ENCODE results near the gene RFC4.

Gene RFC4, protein sequence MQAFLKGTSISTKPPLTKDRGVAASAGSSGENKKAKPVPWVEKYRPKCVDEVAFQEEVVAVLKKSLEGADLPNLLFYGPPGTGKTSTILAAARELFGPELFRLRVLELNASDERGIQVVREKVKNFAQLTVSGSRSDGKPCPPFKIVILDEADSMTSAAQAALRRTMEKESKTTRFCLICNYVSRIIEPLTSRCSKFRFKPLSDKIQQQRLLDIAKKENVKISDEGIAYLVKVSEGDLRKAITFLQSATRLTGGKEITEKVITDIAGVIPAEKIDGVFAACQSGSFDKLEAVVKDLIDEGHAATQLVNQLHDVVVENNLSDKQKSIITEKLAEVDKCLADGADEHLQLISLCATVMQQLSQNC

GRCh38 chr3:186806089-186807055, at the start of gene RFC4:
Gene RFC4, minus strand, starts transcription at chr3:186806482. Its CDS starts 1,769 bp downstream, at chr3:186804713.
- Histone ChIP-seq H3K4me3 (ENCODE audit: low read length) (peak within 1 kb of the TSS; percentile 78), H3K27me3 (replicated peaks; ENCODE audit: insufficient read depth, low read length) (no peaks in the 10 kb centered on the region), H3K9me2 (replicated peaks; ENCODE audit: insufficient read depth, low read length) (no peaks in the 10 kb centered on the region), H3K27ac (ENCODE audit: low read length) (peak within 1 kb of the TSS; percentile 66), H3K4me2 (ENCODE audit: low read depth, low read length) (peak within 1 kb of the TSS; percentile 94), H2AFZ (ENCODE audit: low read length) (peak within 1 kb of the TSS; percentile 89), H3K4me1 (ENCODE audit: low read length) (peaks cover 16% of the 10 kb centered on the region), H3K9me3 (replicated peaks; ENCODE audit: insufficient read depth, low read length) (no peaks in the 10 kb centered on the region), H3F3A (ENCODE audit: insufficient read depth, low read length) (0 out of 2 replicates have a peak, but pooled peaks cover 7% of the 10 kb centered on the region), H3K9ac (ENCODE audit: low read length) (peak within 1 kb of the TSS; percentile 82), H4K20me1 (ENCODE audit: insufficient read depth, low read length) (no peaks in the 10 kb centered on the region), H3K36me3 (replicated peaks; ENCODE audit: insufficient read depth, low read length) (peaks cover 10% of the 10 kb centered on the region; the same call in 1 of the 2 replicates), H3K79me2 (ENCODE audit: low read length) (peaks cover 42% of the 10 kb centered on the region)
- DNase-seq: peak; percentile 96
- TF ChIP-seq EZH2phosphoT487 (IDR thresholded peaks at IDR 0.05; ENCODE audit: low read length) (no peak), EZH2 (optimal IDR thresholded peaks at IDR 0.05; ENCODE audit: low read depth, low read length) (no peak)
- TF ChIP-seq, protein P1, sequence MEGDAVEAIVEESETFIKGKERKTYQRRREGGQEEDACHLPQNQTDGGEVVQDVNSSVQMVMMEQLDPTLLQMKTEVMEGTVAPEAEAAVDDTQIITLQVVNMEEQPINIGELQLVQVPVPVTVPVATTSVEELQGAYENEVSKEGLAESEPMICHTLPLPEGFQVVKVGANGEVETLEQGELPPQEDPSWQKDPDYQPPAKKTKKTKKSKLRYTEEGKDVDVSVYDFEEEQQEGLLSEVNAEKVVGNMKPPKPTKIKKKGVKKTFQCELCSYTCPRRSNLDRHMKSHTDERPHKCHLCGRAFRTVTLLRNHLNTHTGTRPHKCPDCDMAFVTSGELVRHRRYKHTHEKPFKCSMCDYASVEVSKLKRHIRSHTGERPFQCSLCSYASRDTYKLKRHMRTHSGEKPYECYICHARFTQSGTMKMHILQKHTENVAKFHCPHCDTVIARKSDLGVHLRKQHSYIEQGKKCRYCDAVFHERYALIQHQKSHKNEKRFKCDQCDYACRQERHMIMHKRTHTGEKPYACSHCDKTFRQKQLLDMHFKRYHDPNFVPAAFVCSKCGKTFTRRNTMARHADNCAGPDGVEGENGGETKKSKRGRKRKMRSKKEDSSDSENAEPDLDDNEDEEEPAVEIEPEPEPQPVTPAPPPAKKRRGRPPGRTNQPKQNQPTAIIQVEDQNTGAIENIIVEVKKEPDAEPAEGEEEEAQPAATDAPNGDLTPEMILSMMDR (IDR thresholded peaks at IDR 0.05; ENCODE audit: low read length): no peak

- no peaks in the 10 kb centered on the region for H3K36me3 ChIP-seq (replicated peaks; ENCODE audit: insufficient read depth, low read length)
- H2AFZ ChIP-seq (ENCODE audit: low read length): no peak overlapping the region
- no peaks in the 10 kb centered on the region for H3K27me3 ChIP-seq (replicated peaks; ENCODE audit: insufficient read depth, low read length)
- H3K4me3 ChIP-seq (ENCODE audit: low read length): no peak overlapping the region
- TF ChIP-seq, protein P1 (IDR thresholded peaks at IDR 0.05; ENCODE audit: low read length): no peak
- TF ChIP-seq EZH2 (optimal IDR thresholded peaks at IDR 0.05; ENCODE audit: low read depth, low read length): no peak
- TF ChIP-seq EZH2phosphoT487 (IDR thresholded peaks at IDR 0.05; ENCODE audit: low read length): no peak
- H3K9ac ChIP-seq (ENCODE audit: low read length): no peak overlapping the region
- no peaks in the 10 kb centered on the region for H4K20me1 ChIP-seq (ENCODE audit: insufficient read depth, low read length)
- no peaks in the 10 kb centered on the region for H3K4me1 ChIP-seq (ENCODE audit: low read length)
- no peak overlapping the region for H3K4me2 ChIP-seq (ENCODE audit: low read depth, low read length)
- no peaks in the 10 kb centered on the region for H3K79me2 ChIP-seq (ENCODE audit: low read length)
- no peaks in the 10 kb centered on the region for H3K9me3 ChIP-seq (replicated peaks; ENCODE audit: insufficient read depth, low read length)
- no peaks in the 10 kb centered on the region for H3F3A ChIP-seq (ENCODE audit: insufficient read depth, low read length)
- no peak overlapping the region for H3K27ac ChIP-seq (ENCODE audit: low read length)
- DNase-seq: no peak
- H3K9me2 ChIP-seq (replicated peaks; ENCODE audit: insufficient read depth, low read length): no peaks in the 10 kb centered on the region
Observed at GRCh38 chr3:186854954-186855353, 48.7 kb upstream of the RFC4 start.

GRCh38 chr3:186854146-186854545, 47.9 kb upstream of the RFC4 start:
- H3K4me3 ChIP-seq (ENCODE audit: low read length): no peak overlapping the region
- no peak for TF ChIP-seq EZH2phosphoT487 (IDR thresholded peaks at IDR 0.05; ENCODE audit: low read length)
- no peak for TF ChIP-seq EZH2 (optimal IDR thresholded peaks at IDR 0.05; ENCODE audit: low read depth, low read length)
- TF ChIP-seq, protein P1 (IDR thresholded peaks at IDR 0.05; ENCODE audit: low read length): no peak
- H3K27me3 ChIP-seq (replicated peaks; ENCODE audit: insufficient read depth, low read length): no peaks in the 10 kb centered on the region
- no peaks in the 10 kb centered on the region for H3F3A ChIP-seq (ENCODE audit: insufficient read depth, low read length)
- H3K9me3 ChIP-seq (replicated peaks; ENCODE audit: insufficient read depth, low read length): no peaks in the 10 kb centered on the region
- no peaks in the 10 kb centered on the region for H3K4me1 ChIP-seq (ENCODE audit: low read length)
- no peaks in the 10 kb centered on the region for H3K36me3 ChIP-seq (replicated peaks; ENCODE audit: insufficient read depth, low read length)
- H3K9me2 ChIP-seq (replicated peaks; ENCODE audit: insufficient read depth, low read length): no peaks in the 10 kb centered on the region
- DNase-seq: no peak
- H4K20me1 ChIP-seq (ENCODE audit: insufficient read depth, low read length): no peaks in the 10 kb centered on the region
- H3K4me2 ChIP-seq (ENCODE audit: low read depth, low read length): no peak overlapping the region
- no peak overlapping the region for H3K9ac ChIP-seq (ENCODE audit: low read length)
- no peaks in the 10 kb centered on the region for H3K79me2 ChIP-seq (ENCODE audit: low read length)
- no peak overlapping the region for H2AFZ ChIP-seq (ENCODE audit: low read length)
- H3K27ac ChIP-seq (ENCODE audit: low read length): no peak overlapping the region
